ENCODE results near the gene COG4. TPM values are rescaled to one million over a fixed set of nuclear protein-coding genes. Genes with fewer than 3 reads are reported as not detected.
"Not testable (repeated sequence)": the region's sequence is repeated elsewhere in the genome, so short reads cannot be mapped to it uniquely, and the experiment has no call there.

Gene COG4
- 112 and 169 TPM in 2 replicates for polyA plus RNA-seq (2014; cell fraction: cytosol; rRNA removed)
- 342 and 354 TPM in 2 replicates for polyA plus RNA-seq (2014; cell fraction: nucleus; rRNA removed)

- peak; percentile 92 for DNase-seq (ENCODE audit: low spot score)
Measured at GRCh38 chr16:70523076-70523742, at the start of gene COG4. TSS of gene COG4 (minus strand) at chr16:70523554. CDS start at chr16:70523543, 11 bp downstream.

- DNase-seq (ENCODE audit: low spot score): no peak
Measured at GRCh38 chr16:70572926-70573270, 49.5 kb upstream of the COG4 start.

- DNase-seq (ENCODE audit: low spot score): no peak
Measured at GRCh38 chr16:70572050-70572925, 48.9 kb upstream of the COG4 start.

- DNase-seq (ENCODE audit: low spot score): no peak
Measured at GRCh38 chr16:70571623-70572022, 48.3 kb upstream of the COG4 start.

- DNase-seq (ENCODE audit: low spot score): no peak
Measured at GRCh38 chr16:70570967-70571570, 47.7 kb upstream of the COG4 start.

GRCh38 chr16:70569752-70570151 lies 46.4 kb upstream of the COG4 start:
- no peak for DNase-seq (ENCODE audit: low spot score)

GRCh38 chr16:70568601-70569237 lies 45.4 kb upstream of the COG4 start:
- DNase-seq (ENCODE audit: low spot score): no peak

- no peak for DNase-seq (ENCODE audit: low spot score)
Measured at GRCh38 chr16:70565053-70565452, 41.7 kb upstream of the COG4 start.

- no peak for DNase-seq (ENCODE audit: low spot score)
Measured at GRCh38 chr16:70563636-70564035, 40.3 kb upstream of the COG4 start.

- DNase-seq (ENCODE audit: low spot score): no peak
Measured at GRCh38 chr16:70561623-70562022, 38.3 kb upstream of the COG4 start.

GRCh38 chr16:70556063-70556462 lies 32.7 kb upstream of the COG4 start:
- DNase-seq (ENCODE audit: low spot score): no peak

GRCh38 chr16:70553645-70554044 lies 30.3 kb upstream of the COG4 start:
- no peak for DNase-seq (ENCODE audit: low spot score)

- no peak for DNase-seq (ENCODE audit: low spot score)
Measured at GRCh38 chr16:70552675-70553074, 29.3 kb upstream of the COG4 start.

GRCh38 chr16:70551788-70552187 lies 28.4 kb upstream of the COG4 start:
- no peak for DNase-seq (ENCODE audit: low spot score)

- no peak for DNase-seq (ENCODE audit: low spot score)
Measured at GRCh38 chr16:70550082-70550481, 26.7 kb upstream of the COG4 start.

- no peak for DNase-seq (ENCODE audit: low spot score)
Measured at GRCh38 chr16:70548936-70549335, 25.6 kb upstream of the COG4 start.

- DNase-seq (ENCODE audit: low spot score): no peak
Measured at GRCh38 chr16:70544548-70544947, 21.2 kb upstream of the COG4 start.

- DNase-seq (ENCODE audit: low spot score): no peak
Measured at GRCh38 chr16:70540994-70541393, 17.6 kb upstream of the COG4 start.

GRCh38 chr16:70534971-70535370 lies 11.6 kb upstream of the COG4 start:
- DNase-seq (ENCODE audit: low spot score): no peak

- DNase-seq (ENCODE audit: low spot score): not testable (repeated sequence)
Measured at GRCh38 chr16:70529954-70530353, 6.6 kb upstream of the COG4 start.

GRCh38 chr16:70529051-70529777 lies 5.9 kb upstream of the COG4 start:
- peak; percentile 25 for DNase-seq (ENCODE audit: low spot score)

Measured in SK-N-DZ (cell line).